C4-2B (cell line): ENCODE data around the gene PPP1R27.

Source experiments
- ZFX ChIP-seq: fragments of 450-650 bp; IDR thresholded peaks from 2 replicates; pipeline ENCODE4 v1.6.1; 2017
- TF ChIP-seq, protein P1 (sequence below): fragments of 450-650 bp; conservative IDR thresholded peaks from 2 replicates; pipeline ENCODE4 v1.5.1; 2017; ENCODE audit warnings: mild to moderate bottlenecking

DNA sequence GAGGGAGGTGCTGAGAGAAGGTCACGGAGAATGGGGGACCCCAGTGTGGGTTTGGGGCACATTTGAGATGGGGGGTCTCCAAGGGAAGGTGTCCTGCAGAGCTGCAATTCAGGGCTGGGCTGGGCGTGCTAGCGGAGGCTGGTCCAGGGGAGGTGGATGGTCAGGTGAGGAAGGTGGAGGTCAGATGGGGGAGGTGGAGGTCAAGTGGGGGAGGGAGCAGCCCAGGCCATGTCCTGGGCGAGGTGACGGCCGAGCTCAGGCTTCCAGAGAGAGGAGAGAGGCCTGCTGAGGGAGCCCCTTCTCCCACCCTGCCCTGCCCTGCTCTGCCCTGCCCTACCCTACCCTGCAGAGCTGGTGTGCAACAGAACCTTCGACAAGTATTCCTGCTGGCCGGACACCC, 24.4 kb downstream of the PPP1R27 start:
- TF ChIP-seq, protein P1, sequence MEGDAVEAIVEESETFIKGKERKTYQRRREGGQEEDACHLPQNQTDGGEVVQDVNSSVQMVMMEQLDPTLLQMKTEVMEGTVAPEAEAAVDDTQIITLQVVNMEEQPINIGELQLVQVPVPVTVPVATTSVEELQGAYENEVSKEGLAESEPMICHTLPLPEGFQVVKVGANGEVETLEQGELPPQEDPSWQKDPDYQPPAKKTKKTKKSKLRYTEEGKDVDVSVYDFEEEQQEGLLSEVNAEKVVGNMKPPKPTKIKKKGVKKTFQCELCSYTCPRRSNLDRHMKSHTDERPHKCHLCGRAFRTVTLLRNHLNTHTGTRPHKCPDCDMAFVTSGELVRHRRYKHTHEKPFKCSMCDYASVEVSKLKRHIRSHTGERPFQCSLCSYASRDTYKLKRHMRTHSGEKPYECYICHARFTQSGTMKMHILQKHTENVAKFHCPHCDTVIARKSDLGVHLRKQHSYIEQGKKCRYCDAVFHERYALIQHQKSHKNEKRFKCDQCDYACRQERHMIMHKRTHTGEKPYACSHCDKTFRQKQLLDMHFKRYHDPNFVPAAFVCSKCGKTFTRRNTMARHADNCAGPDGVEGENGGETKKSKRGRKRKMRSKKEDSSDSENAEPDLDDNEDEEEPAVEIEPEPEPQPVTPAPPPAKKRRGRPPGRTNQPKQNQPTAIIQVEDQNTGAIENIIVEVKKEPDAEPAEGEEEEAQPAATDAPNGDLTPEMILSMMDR: no peak
- no peak for TF ChIP-seq ZFX
